Measurements from ENCODE around the gene ANXA6. TPM values are rescaled to one million over a fixed set of nuclear protein-coding genes. Genes with fewer than 3 reads are reported as not detected.

The ANXA6 gene
- total and polyA plus RNA-seq, 2 of the 4 experiments (the other 2 are of a cell fraction), result 355 to 610 TPM

- Histone ChIP-seq H3K4me2 (ENCODE audit: low read depth, low read length) (peak within 1 kb of the TSS; percentile 99), H3K18ac (ENCODE audit: low read depth, low read length) (peak within 1 kb of the TSS; percentile 83), H3K23ac (ENCODE audit: low read depth, low read length) (peak within 1 kb of the TSS; percentile 86), H3K4me3 (ENCODE audit: insufficient read depth, low read depth, low read length) (peak within 1 kb of the TSS; percentile 89), H3K79me1 (ENCODE audit: low read depth in 1 of 2, low read length in 2 of 2) (peaks cover 24 to 74% of the 10 kb centered on the region in 2 experiments; a peak in 3 of 4 replicates), H3K9me1 (ENCODE audit: insufficient read depth, low read length) (peaks cover 36% of the 10 kb centered on the region), H4K20me1 (ENCODE audit: insufficient read depth, low read length) (peaks cover 40% of the 10 kb centered on the region), H2AK9ac (replicated peaks; ENCODE audit: low read depth, low read length, poor library complexity) (peak within 1 kb of the TSS; percentile 99), H2BK20ac (ENCODE audit: low read depth, low read length) (peak within 1 kb of the TSS; percentile 46), H3K9ac (ENCODE audit: low read depth, low read length) (peak within 1 kb of the TSS; percentile 97), H2BK15ac (ENCODE audit: low read depth, low read length) (peak within 1 kb of the TSS; percentile 62; the same call in 1 of the 3 replicates), H3K27ac (ENCODE audit: insufficient read depth, low read length) (peak within 1 kb of the TSS; percentile 100), H2AFZ (replicated peaks; ENCODE audit: low read length, poor library complexity) (peak within 1 kb of the TSS; percentile 97), H4K91ac (ENCODE audit: insufficient read depth, low read depth, low read length) (peak within 1 kb of the TSS; percentile 94), H2BK5ac (ENCODE audit: low read depth, low read length, poor library complexity, severe bottlenecking) (peak within 1 kb of the TSS; percentile 97), H4K8ac (ENCODE audit: low read depth in 2 of 2, low read length in 2 of 2) (peak within 1 kb of the TSS; percentile 85 to 95), H3K9me3 (ENCODE audit: control insufficient read depth, insufficient read depth, low read length) (no peaks in the 10 kb centered on the region), H4K5ac (ENCODE audit: low read depth, low read length) (peak within 1 kb of the TSS; percentile 92), H3K56ac (ENCODE audit: extremely low read depth, insufficient read depth, low read length) (peak within 1 kb of the TSS; percentile 88), H3K36me3 (ENCODE audit: control insufficient read depth, insufficient read depth, low read length) (peaks cover 8% of the 10 kb centered on the region), H3K27me3 (ENCODE audit: control insufficient read depth, insufficient read depth, low read length) (no peaks in the 10 kb centered on the region), H3K4ac (ENCODE audit: low read depth, low read length) (peak within 1 kb of the TSS; percentile 92), H3K4me1 (ENCODE audit: control insufficient read depth, insufficient read depth, low read length) (peaks cover 21% of the 10 kb centered on the region), H2AK5ac (ENCODE audit: low read depth, low read length) (peak within 1 kb of the TSS; percentile 95), H3K14ac (replicated peaks; ENCODE audit: low read depth, low read length) (peak within 1 kb of the TSS; percentile 95), H2BK120ac (ENCODE audit: low read depth, low read length) (peak within 1 kb of the TSS; percentile 91)
- intact Hi-C loops (cut with micrococcal nuclease) (no loop called here), in situ Hi-C loops (cut with MboI; ENCODE audit: low sequenced_read_pairs) (no loop called here), dilution Hi-C loops (cut with HindIII; ENCODE audit: low sequenced_read_pairs, unreplicated experiment) (no loop called here)
- 0% methylated on average over 30 of the region's 86 CpGs; no CpG with 5 or more reads in 1 of the 2 experiments for WGBS, 2 experiments (ENCODE audit: extremely low coverage in 2 of 2, insufficient read length in 1 of 2)
- ChIA-PET POLR2A (ENCODE audit: unreplicated experiment) (interaction anchor here (1.5 kb wide), 1 partner anchor 9 kb away, joined by 5 read pairs; no protein-coding TSS in a partner anchor), CTCF (interaction anchor here (0.6 to 1.6 kb wide), 4 partner anchors 8 to 35 kb away, joined by 3 to 7 read pairs (median 3); no protein-coding TSS in a partner anchor)
- BruUV-seq (replicated peaks), result no TSS peak
- ATAC-seq (ENCODE audit: low read depth) (peak; percentile 97), DNase-seq (peak; percentile 88)
- peak; percentile 84 for TF ChIP-seq POLR2A (IDR thresholded peaks at IDR 0.05; ENCODE audit: low read depth, low read length)
- peak; percentile 27; the same call in 1 of the 2 replicates for TF ChIP-seq CHD1 (IDR thresholded peaks at IDR 0.05; ENCODE audit: low read depth, low read length)
- TF ChIP-seq CEBPB (IDR thresholded peaks at IDR 0.05; ENCODE audit: low read depth, low read length), result no peak
- no peak for TF ChIP-seq RFX5 (IDR thresholded peaks at IDR 0.05; ENCODE audit: low read depth, low read length)
- TF ChIP-seq BHLHE40 (IDR thresholded peaks at IDR 0.05; ENCODE audit: low read depth, low read length), result no peak
- TF ChIP-seq MXI1 (IDR thresholded peaks at IDR 0.05; ENCODE audit: borderline replicate concordance, low read depth, low read length), result peak; percentile 83; the same call in 1 of the 2 replicates
- TF ChIP-seq RAD21 (IDR thresholded peaks at IDR 0.05; ENCODE audit: low read length), result no peak
- no peak for TF ChIP-seq SMC3 (IDR thresholded peaks at IDR 0.05; ENCODE audit: low read depth, low read length)
- no peak for TF ChIP-seq ELK1 (IDR thresholded peaks at IDR 0.05; ENCODE audit: borderline replicate concordance, low read depth, low read length)
- no peak for TF ChIP-seq RCOR1 (IDR thresholded peaks at IDR 0.05; ENCODE audit: insufficient replicate concordance, low read length)
- no peak for TF ChIP-seq FOS (IDR thresholded peaks at IDR 0.05; ENCODE audit: low read depth, low read length)
- TF ChIP-seq CTCF (conservative IDR thresholded peaks at IDR 0.05; ENCODE audit: low read depth, low read length), result no peak
- TF ChIP-seq MAFK (IDR thresholded peaks at IDR 0.05; ENCODE audit: low read depth, low read length), result no peak
- no peak for TF ChIP-seq USF2 (IDR thresholded peaks at IDR 0.05; ENCODE audit: low read depth, low read length)
Observed at GRCh38 chr5:151080613-151081430, 76.8 kb downstream of the ANXA6 start, which contains the start of gene TNIP1. TNIP1 (minus strand) TSS chr5:151081034; CDS start chr5:151065095, 15,939 bp downstream.

Measured in IMR-90 (cell line).